HepG2 (cell line): Measurements from ENCODE around the gene CD99L2. TPM values are rescaled to one million over a fixed set of nuclear protein-coding genes. Genes with fewer than 3 reads are reported as not detected.

Experiments
- ATAC-seq: fragments of 200-7000 bp; cut with Tn5 transposase; 3 replicates; pipeline ENCODE4 v1.9.1; 2020; ENCODE audit warnings: mild to moderate bottlenecking, moderate library complexity
- BruUV-seq: library from RNA; stranded (reverse); fragments of 400-500 nt; replicated peaks from 2 replicates; lab custom pipeline; 2021; lab: Mats Ljungman, UMichigan
- CTCF ChIA-PET: fragments of 300-600 bp; formaldehyde crosslinking; extraction: SDS; loops from one replicate; lab custom pipeline; 2021; ENCODE audit warnings: low total read pairs, inconsistent platforms, low intra/inter-chr PET ratio; lab: Yijun Ruan, JAX
- POLR2A ChIA-PET: fragments of 350-600 bp; sonication (Branson Sonifier 250); formaldehyde crosslinking; loops from one replicate; lab custom pipeline; 2020; ENCODE audit warnings: antibody characterized with exemption, inconsistent platforms; lab: Yijun Ruan, JAX
- DNase-seq: peaks from one replicate; pipeline ENCODE4 v3.0.0-alpha.2; 2015; ENCODE audit warnings: low spot score
- FAIRE-seq: peaks from 3 replicates; lab custom pipeline; 2011; peaks lifted over from hg19 to GRCh38; lab: Jason Lieb, UNC
- H2AFZ ChIP-seq: one replicate; pipeline ENCODE4 v1.6.1; 2011; ENCODE audit warnings: low read length, inconsistent platforms
- H3K27ac ChIP-seq: fragments of 300-600 bp; 3 replicates; pipeline ENCODE4 v1.8.0; 2011; ENCODE audit warnings: mixed run types, mild to moderate bottlenecking, mixed read lengths, low read length, inconsistent platforms; ENCODE audit not compliant: insufficient read depth; ENCODE audit errors: extremely low read length
- H3K27me3 ChIP-seq, 2 experiments: fragments of 200-600 bp in 1 of 2; 2 replicates in 1 of 2; 3 replicates in 1 of 2; pipeline versions ENCODE4 v1.6.0 to v1.8.0; 2011; ENCODE audit warnings: low read length in 2 of 2, mild to moderate bottlenecking in 2 of 2, moderate library complexity in 2 of 2, inconsistent platforms in 1 of 2; ENCODE audit not compliant: insufficient read depth in 2 of 2, control insufficient read depth in 1 of 2
- H3K36me3 ChIP-seq, 2 experiments: fragments of 200-600 bp in 1 of 2; replicated peaks in 1 of 2; 2 replicates in 1 of 2; 3 replicates in 1 of 2; pipeline versions ENCODE4 v1.5.1 to v1.8.0; 2011; ENCODE audit warnings: low read length in 2 of 2, inconsistent platforms in 1 of 2; ENCODE audit not compliant: insufficient read depth in 2 of 2, control insufficient read depth in 1 of 2
- H3K4me1 ChIP-seq: 2 replicates; pipeline ENCODE4 v1.5.1; 2012; ENCODE audit warnings: low read length, inconsistent platforms; ENCODE audit not compliant: insufficient read depth
- H3K4me2 ChIP-seq: 2 replicates; pipeline ENCODE4 v1.6.0; 2011; ENCODE audit warnings: low read depth, low read length, inconsistent platforms
- H3K4me3 ChIP-seq, 3 experiments: fragments of 200-600 bp in 1 of 3; sonication (generic), shearing (Covaris generic) in 1 of 3; replicated peaks in 1 of 3; 2 replicates each; pipeline ENCODE4 v1.5.1; 2011 to 2016; ENCODE audit warnings: low read length in 3 of 3, inconsistent platforms in 2 of 3, low read depth in 2 of 3, mild to moderate bottlenecking in 2 of 3, control low read depth in 1 of 3, mixed read lengths in 1 of 3; ENCODE audit not compliant: insufficient read depth in 1 of 3
- H3K79me2 ChIP-seq: one replicate; pipeline ENCODE4 v1.6.1; 2011; ENCODE audit warnings: low read length, inconsistent platforms; ENCODE audit not compliant: insufficient read depth
- H3K9ac ChIP-seq: 2 replicates; pipeline ENCODE4 v1.6.0; 2011; ENCODE audit warnings: mild to moderate bottlenecking, low read depth, low read length, inconsistent platforms; ENCODE audit not compliant: insufficient read depth
- H3K9me3 ChIP-seq: 2 replicates; pipeline ENCODE4 v1.5.1; 2012; ENCODE audit warnings: mild to moderate bottlenecking, low read length
- H4K20me1 ChIP-seq: 2 replicates; pipeline ENCODE4 v1.6.0; 2011; ENCODE audit warnings: inconsistent platforms, mild to moderate bottlenecking, low read length, moderate library complexity; ENCODE audit not compliant: insufficient read depth
- FOXO4 ChIP-seq: sonication (generic); formaldehyde crosslinking; conservative IDR thresholded peaks from 2 replicates; pipeline ENCODE4 v1.8.1; 2023; ENCODE audit warnings: missing genetic modification reagents
- GMEB2 ChIP-seq: IDR thresholded peaks from 2 replicates; pipeline ENCODE4 v1.6.1; 2016; ENCODE audit warnings: missing biosample characterization, missing genetic modification reagents, low read depth
- HDAC1 ChIP-seq: sonication (generic); formaldehyde crosslinking; IDR thresholded peaks from 2 replicates; pipeline ENCODE4 v1.5.1; 2020; ENCODE audit warnings: mild to moderate bottlenecking, missing genetic modification reagents
- HIVEP1 ChIP-seq: sonication (generic); formaldehyde crosslinking; IDR thresholded peaks from 2 replicates; pipeline ENCODE4 v1.4.0; 2020; ENCODE audit warnings: mild to moderate bottlenecking, missing genetic modification reagents
- HNRNPUL1 ChIP-seq: fragments of 200-400 bp; formaldehyde crosslinking; IDR thresholded peaks from 2 replicates; pipeline ENCODE4 v1.6.1; 2017; ENCODE audit warnings: low read depth, mild to moderate bottlenecking, low read length, moderate library complexity
- KLF11 ChIP-seq: IDR thresholded peaks from 2 replicates; pipeline ENCODE4 v1.6.1; 2016; ENCODE audit warnings: missing compliant biosample characterization
- NFYB ChIP-seq: sonication (generic); formaldehyde crosslinking; IDR thresholded peaks from 2 replicates; pipeline ENCODE4 v1.4.0; 2020; ENCODE audit warnings: missing genetic modification reagents
- PATZ1 ChIP-seq: sonication (generic); formaldehyde crosslinking; IDR thresholded peaks from 2 replicates; pipeline ENCODE4 v1.4.0; 2020; ENCODE audit warnings: missing genetic modification reagents
- PAWR ChIP-seq: sonication (generic); formaldehyde crosslinking; IDR thresholded peaks from 2 replicates; pipeline ENCODE4 v1.4.0; 2020; ENCODE audit warnings: missing genetic modification reagents, mild to moderate bottlenecking, borderline replicate concordance
- PLSCR1 ChIP-seq: sonication (generic); formaldehyde crosslinking; IDR thresholded peaks from 2 replicates; pipeline ENCODE4 v1.5.0; 2020; ENCODE audit warnings: missing genetic modification reagents, mild to moderate bottlenecking, borderline replicate concordance
- RFX3 ChIP-seq: IDR thresholded peaks from 2 replicates; pipeline ENCODE4 v1.6.1; 2016; ENCODE audit warnings: missing biosample characterization, missing genetic modification reagents
- SPEN ChIP-seq: sonication (generic); formaldehyde crosslinking; IDR thresholded peaks from 2 replicates; pipeline ENCODE4 v1.5.1; 2020; ENCODE audit warnings: low read depth, mild to moderate bottlenecking, missing genetic modification reagents
- TFAP4 ChIP-seq: sonication (generic); IDR thresholded peaks from 2 replicates; pipeline ENCODE4 v1.6.1; 2016; ENCODE audit warnings: low read depth, borderline replicate concordance
- ZNF891 ChIP-seq: sonication (generic); formaldehyde crosslinking; IDR thresholded peaks from 2 replicates; pipeline ENCODE4 v1.5.0; 2020; ENCODE audit warnings: mild to moderate bottlenecking, missing genetic modification reagents
- WGBS: methylation state at CpG from one replicate; pipeline ENCODE4 v1.1.6; 2017; ENCODE audit warnings: low lambda C conversion rate; 5-methylcytosine and 5-hydroxymethylcytosine counted together
- in situ Hi-C: cut with HindIII; loops from 2 replicates; pipeline ENCODE4 v1.10.0; 2017; ENCODE audit warnings: low pct_unique_long_range_greater_than_20kb; ENCODE audit not compliant: extremely low pct_ligation_motif_present
- intact Hi-C: fragments of 100-400 bp; cut with micrococcal nuclease; formaldehyde crosslinking; loops from one replicate; pipeline ENCODE4 v1.10.0; 2022; ENCODE audit not compliant: unreplicated experiment
- polyA plus RNA-seq, 8 experiments: library from polyadenylated mRNA; depleted of rRNA in 3 of 8; stranded (reverse) in 7 of 8; unstranded in 1 of 8; fragments of >200 nt; fragmentation: Illumina TruSeq in 4 of 8; extraction: Trizol in 4 of 8; gene quantifications; 2 replicates each; pipeline versions ENCODE4 v1.2.1 to v1.2.3, GENCODE V29; 2011 to 2016; ENCODE audit warnings: low read depth in 4 of 8, missing spikeins in 1 of 8, mixed read lengths in 1 of 8; ENCODE audit not compliant: insufficient read depth in 1 of 8
- total RNA-seq, 5 experiments: library from RNA; depleted of rRNA; stranded (reverse); fragments of >200 nt; fragmentation: Illumina TruSeq; extraction: Trizol; gene quantifications; 2 replicates each; pipeline ENCODE4 v1.2.3, GENCODE V29; 2016; ENCODE audit warnings: low read depth in 1 of 5

CD99L2 gene
- total and polyA plus RNA-seq, 2 of the 13 experiments (the other 11 are each of a cell fraction or from before 2014, with no cell fraction given), result 6.9 to 7.6 TPM

- no peaks in the 10 kb centered on the region for H3K4me1 ChIP-seq
- no peak overlapping the region for H3K4me2 ChIP-seq
- no peaks in the 10 kb centered on the region for H3K79me2 ChIP-seq
- intact Hi-C loops, result no loop called here
- no peak for FAIRE-seq
- BruUV-seq, result no TSS peak
- no peaks in the 10 kb centered on the region for H4K20me1 ChIP-seq
- H3K9ac ChIP-seq, result no peak overlapping the region
- in situ Hi-C loops, result no loop called here
- no peak overlapping the region for H2AFZ ChIP-seq
- H3K27me3 ChIP-seq, result no peaks in the 10 kb centered on the region
- H3K9me3 ChIP-seq, result no peaks in the 10 kb centered on the region
- DNase-seq, result no peak
- no peak overlapping the region for H3K4me3 ChIP-seq
- ATAC-seq, result no peak
- no peaks in the 10 kb centered on the region for H3K36me3 ChIP-seq
- no peak overlapping the region for H3K27ac ChIP-seq
- TF ChIP-seq PLSCR1 (CRISPR knock-in tag) (no peak), FOXO4 (no peak), PATZ1 (CRISPR knock-in tag) (no peak), HIVEP1 (CRISPR knock-in tag) (no peak), NFYB (CRISPR knock-in tag) (no peak), HDAC1 (no peak), PAWR (CRISPR knock-in tag) (no peak), RFX3 (CRISPR knock-in tag) (no peak), HNRNPUL1 (no peak), TFAP4 (no peak), ZNF891 (CRISPR knock-in tag) (no peak), GMEB2 (no peak), KLF11 (CRISPR knock-in tag) (no peak), SPEN (CRISPR knock-in tag) (no peak)
- WGBS, result 91% methylated on average over 5 of the region's 6 CpGs
- ChIA-PET CTCF (no interaction called here), POLR2A (no interaction called here)
Observed at GRCh38 chrX:150887906-150888465, 10.5 kb downstream of the CD99L2 start.
